ENCODE data around the gene BCAS4.
"Not testable (repeated sequence)": the region's sequence is repeated elsewhere in the genome, so short reads cannot be mapped to it uniquely, and the experiment has no call there.

The BCAS4 gene

GRCh38 chr20:50794846-50795634 is at the start of gene BCAS4:
BCAS4 (plus strand) TSS chr20:50795061; CDS start chr20:50795084, 23 bp downstream.
- DNase-seq (ENCODE audit: low spot score) = peak; percentile 84

GRCh38 chr20:50745634-50746137 is 49.2 kb upstream of the BCAS4 start:
- no peak for DNase-seq (ENCODE audit: low spot score)

GRCh38 chr20:50746138-50746940 is 48.5 kb upstream of the BCAS4 start:
- DNase-seq (ENCODE audit: low spot score) = no peak

GRCh38 chr20:50747275-50747674 is 47.6 kb upstream of the BCAS4 start:
- DNase-seq (ENCODE audit: low spot score) = no peak

- DNase-seq (ENCODE audit: low spot score) = no peak
These were observed 44.7 kb upstream of the BCAS4 start for GRCh38 chr20:50750145-50750671.

- DNase-seq (ENCODE audit: low spot score) = no peak
These were observed 41.7 kb upstream of the BCAS4 start for GRCh38 chr20:50753152-50753551.

GRCh38 chr20:50754420-50754819 is 40.4 kb upstream of the BCAS4 start:
- DNase-seq (ENCODE audit: low spot score) = no peak

- no peak for DNase-seq (ENCODE audit: low spot score)
These were observed 38.4 kb upstream of the BCAS4 start for GRCh38 chr20:50756447-50756846.

GRCh38 chr20:50758469-50758868 is 36.4 kb upstream of the BCAS4 start:
- no peak for DNase-seq (ENCODE audit: low spot score)

- DNase-seq (ENCODE audit: low spot score) = no peak
These were observed 35.9 kb upstream of the BCAS4 start for GRCh38 chr20:50758992-50759391.

GRCh38 chr20:50759678-50760077 is 35.2 kb upstream of the BCAS4 start:
- DNase-seq (ENCODE audit: low spot score) = no peak

- DNase-seq (ENCODE audit: low spot score) = no peak
These were observed 32.8 kb upstream of the BCAS4 start for GRCh38 chr20:50762045-50762422.

GRCh38 chr20:50762435-50763220 is 32.2 kb upstream of the BCAS4 start:
- DNase-seq (ENCODE audit: low spot score) = no peak

GRCh38 chr20:50763550-50764458 is 31.1 kb upstream of the BCAS4 start:
- not testable (repeated sequence) for DNase-seq (ENCODE audit: low spot score)

GRCh38 chr20:50765251-50765650 is 29.6 kb upstream of the BCAS4 start:
- DNase-seq (ENCODE audit: low spot score) = not testable (repeated sequence)

GRCh38 chr20:50765674-50766073 is 29.2 kb upstream of the BCAS4 start:
- no peak for DNase-seq (ENCODE audit: low spot score)

GRCh38 chr20:50766955-50767809 is 27.7 kb upstream of the BCAS4 start:
- not testable (repeated sequence) for DNase-seq (ENCODE audit: low spot score)

GRCh38 chr20:50768991-50769390 is 25.9 kb upstream of the BCAS4 start:
- not testable (repeated sequence) for DNase-seq (ENCODE audit: low spot score)

- not testable (repeated sequence) for DNase-seq (ENCODE audit: low spot score)
These were observed 25.2 kb upstream of the BCAS4 start for GRCh38 chr20:50769551-50770085.

Data from CD4-positive, alpha-beta T cell treated with Interleukin-6 at 100 ng/mL for 8 hours (primary cell).